Suprapubic skin (tissue), 4 donors: ENCODE data around the gene ELANE. TPM values are rescaled to one million over a fixed set of nuclear protein-coding genes. Genes with fewer than 3 reads are reported as not detected.
"Not testable (repeated sequence)": the region's sequence is repeated elsewhere in the genome, so short reads cannot be mapped to it uniquely, and the experiment has no call there.

Experiments
- DNase-seq, 2 donors: peaks; one replicate each; pipeline ENCODE4 v3.0.0-alpha.2; 2019; ENCODE audit warnings: low spot score in 2 of 2
- H3K27ac ChIP-seq: fragments of 200-600 bp; sonication (generic); one replicate; pipeline ENCODE4 v1.5.1; 2019
- H3K27me3 ChIP-seq: fragments of 200-600 bp; sonication (generic); one replicate; pipeline ENCODE4 v1.5.1; 2019
- H3K36me3 ChIP-seq: fragments of 200-600 bp; sonication (generic); one replicate; pipeline ENCODE4 v1.5.1; 2019
- H3K4me1 ChIP-seq: fragments of 200-600 bp; sonication (generic); one replicate; pipeline ENCODE4 v1.5.1; 2019
- H3K4me3 ChIP-seq: fragments of 200-600 bp; sonication (generic); one replicate; pipeline ENCODE4 v1.5.1; 2019; ENCODE audit warnings: mild to moderate bottlenecking
- H3K9me3 ChIP-seq: fragments of 200-600 bp; sonication (generic); one replicate; pipeline ENCODE4 v1.5.1; 2019
- CTCF ChIP-seq, 2 donors: fragments of 200-600 bp in 1 of 2; fragments of 450-650 bp in 1 of 2; sonication (generic) in 1 of 2; IDR thresholded peaks; one replicate each; pipeline ENCODE4 v1.5.1; 2016 to 2019; ENCODE audit warnings: antibody characterized with exemption in 2 of 2, mild to moderate bottlenecking in 1 of 2, moderate library complexity in 1 of 2
- EP300 ChIP-seq: sonication (generic); formaldehyde crosslinking; IDR thresholded peaks from one replicate; pipeline ENCODE4 v1.6.1; 2017; ENCODE audit warnings: antibody characterized with exemption
- POLR2A ChIP-seq, 2 donors: fragments of 450-650 bp; IDR thresholded peaks; one replicate each; pipeline ENCODE4 v1.6.1; 2017; ENCODE audit warnings: antibody characterized with exemption in 2 of 2, mild to moderate bottlenecking in 2 of 2, moderate library complexity in 2 of 2
- POLR2AphosphoS5 ChIP-seq, 3 donors: sonication (generic); formaldehyde crosslinking; IDR thresholded peaks; one replicate each; pipeline ENCODE4 v1.6.1; 2017; ENCODE audit warnings: antibody characterized with exemption in 3 of 3
- WGBS: methylation state at CpG from one replicate; pipeline ENCODE4 v1.1.5; 2018; 5-methylcytosine and 5-hydroxymethylcytosine counted together
- total RNA-seq, 4 donors: library from RNA; depleted of rRNA; stranded (reverse); fragments of >200 nt; gene quantifications; one replicate each; pipeline ENCODE4 v1.1.0, GENCODE V29; 2016

The ELANE gene
- total RNA-seq, 4 donors from 2014 or later = 0.79 TPM; not detected in 3

- H3K4me3 ChIP-seq = no peak overlapping the region
- DNase-seq = no peak
- no peaks in the 10 kb centered on the region for H3K9me3 ChIP-seq
- peaks cover 37% of the 10 kb centered on the region for H3K4me1 ChIP-seq
- no peak overlapping the region for H3K27ac ChIP-seq
- no peaks in the 10 kb centered on the region for H3K27me3 ChIP-seq
- H3K36me3 ChIP-seq = peaks cover 70% of the 10 kb centered on the region
- TF ChIP-seq POLR2A (IDR thresholded peaks at IDR 0.05) = no peak
- TF ChIP-seq POLR2AphosphoS5 (IDR thresholded peaks at IDR 0.05) = no peak
- no peak for TF ChIP-seq EP300
- no peak for TF ChIP-seq CTCF (IDR thresholded peaks at IDR 0.05)
- 86% methylated on average over 18 of the region's 18 CpGs for WGBS
Measured at GRCh38 chr19:876089-876488, 24.0 kb downstream of the ELANE start.

- Histone ChIP-seq H3K27me3 (no peaks in the 10 kb centered on the region), H3K9me3 (no peaks in the 10 kb centered on the region), H3K36me3 (peaks cover 73% of the 10 kb centered on the region), H3K27ac (no peak overlapping the region), H3K4me1 (peaks cover 36% of the 10 kb centered on the region), H3K4me3 (no peak overlapping the region)
- WGBS = 100% methylated on average over 1 of the region's 29 CpGs
- no peak for DNase-seq
- TF ChIP-seq POLR2AphosphoS5 (IDR thresholded peaks at IDR 0.05) (no peak), EP300 (no peak), CTCF (IDR thresholded peaks at IDR 0.05) (no peak), POLR2A (IDR thresholded peaks at IDR 0.05) (no peak)
Measured at GRCh38 chr19:876780-877314, 24.7 kb downstream of the ELANE start.

- H3K27ac ChIP-seq, H3K27me3 ChIP-seq, H3K9me3 ChIP-seq, DNase-seq, H3K4me3 ChIP-seq: not testable (repeated sequence)
- Histone ChIP-seq H3K36me3 (peaks cover 85% of the 10 kb centered on the region), H3K4me1 (peaks cover 25% of the 10 kb centered on the region)
- WGBS = 68% methylated on average over 13 of the region's 23 CpGs
Measured at GRCh38 chr19:877992-878660, 26.0 kb downstream of the ELANE start.

- DNase-seq, H3K27ac ChIP-seq, H3K4me3 ChIP-seq, H3K27me3 ChIP-seq, H3K9me3 ChIP-seq: not testable (repeated sequence)
- Histone ChIP-seq H3K36me3 (peaks cover 86% of the 10 kb centered on the region), H3K4me1 (peaks cover 17% of the 10 kb centered on the region)
- WGBS = 83% methylated on average over 22 of the region's 24 CpGs
Measured at GRCh38 chr19:878751-879561, 26.9 kb downstream of the ELANE start.

GRCh38 chr19:879711-880438 lies 27.8 kb downstream of the ELANE start:
- WGBS = 89% methylated on average over 11 of the region's 37 CpGs

More at GRCh38 chr19:879711-880438, 27.8 kb downstream of the ELANE start:
- Histone ChIP-seq H3K4me3 (no peak overlapping the region), H3K36me3 (peaks cover 88% of the 10 kb centered on the region), H3K27ac (no peak overlapping the region), H3K27me3 (no peaks in the 10 kb centered on the region), H3K4me1 (peaks cover 10% of the 10 kb centered on the region), H3K9me3 (no peaks in the 10 kb centered on the region)
- no peak for DNase-seq
- TF ChIP-seq EP300 (no peak), CTCF (IDR thresholded peaks at IDR 0.05) (no peak), POLR2A (IDR thresholded peaks at IDR 0.05) (no peak), POLR2AphosphoS5 (IDR thresholded peaks at IDR 0.05) (no peak)
